ENCODE results near the gene OPRM1.

DNA sequence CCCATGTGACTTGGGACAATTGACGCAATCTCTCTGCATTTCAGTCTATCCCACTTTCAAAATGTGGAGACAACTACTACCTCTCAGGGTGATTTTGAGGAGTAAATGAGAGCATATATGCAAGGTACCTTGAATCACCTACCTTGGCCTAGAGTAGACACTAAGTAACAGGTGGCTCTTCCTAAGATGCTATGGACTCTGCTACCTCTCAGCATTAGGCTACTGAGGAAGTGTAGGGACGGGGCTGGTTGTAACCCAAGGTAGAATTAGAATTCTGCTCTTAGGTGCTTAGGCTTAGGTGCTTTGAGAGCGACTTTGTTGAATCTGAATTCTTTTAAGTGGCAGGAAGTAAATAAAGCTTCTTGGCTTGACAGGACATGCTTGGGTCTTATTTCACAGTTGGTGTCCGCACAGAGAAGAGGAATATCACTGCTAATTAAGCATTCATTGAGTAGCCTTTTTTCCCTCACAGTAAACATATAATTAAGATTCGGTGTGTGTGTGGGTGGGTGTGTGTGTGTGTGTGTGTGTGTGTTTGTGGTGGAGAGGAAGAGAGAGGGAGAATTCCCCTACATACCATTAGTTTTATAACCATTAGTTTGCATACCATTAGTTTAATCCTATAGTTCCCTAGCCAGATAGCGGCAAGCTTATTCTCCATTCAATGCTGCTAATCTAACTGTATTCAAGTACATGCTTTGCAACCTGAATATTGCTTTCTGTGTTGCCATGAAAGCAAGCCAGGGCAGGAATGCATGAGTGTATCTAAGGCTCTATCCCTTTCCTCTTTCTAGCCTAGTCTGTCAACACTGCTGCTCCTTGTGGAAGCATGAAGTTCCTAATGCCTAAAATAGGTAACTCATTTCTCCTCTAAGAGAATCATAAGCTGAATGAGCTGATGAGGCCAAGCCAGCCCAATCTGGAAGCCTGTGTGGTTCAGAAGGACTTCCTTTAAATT lies 205.0 kb downstream of the OPRM1 start:
- TF ChIP-seq, protein P1, sequence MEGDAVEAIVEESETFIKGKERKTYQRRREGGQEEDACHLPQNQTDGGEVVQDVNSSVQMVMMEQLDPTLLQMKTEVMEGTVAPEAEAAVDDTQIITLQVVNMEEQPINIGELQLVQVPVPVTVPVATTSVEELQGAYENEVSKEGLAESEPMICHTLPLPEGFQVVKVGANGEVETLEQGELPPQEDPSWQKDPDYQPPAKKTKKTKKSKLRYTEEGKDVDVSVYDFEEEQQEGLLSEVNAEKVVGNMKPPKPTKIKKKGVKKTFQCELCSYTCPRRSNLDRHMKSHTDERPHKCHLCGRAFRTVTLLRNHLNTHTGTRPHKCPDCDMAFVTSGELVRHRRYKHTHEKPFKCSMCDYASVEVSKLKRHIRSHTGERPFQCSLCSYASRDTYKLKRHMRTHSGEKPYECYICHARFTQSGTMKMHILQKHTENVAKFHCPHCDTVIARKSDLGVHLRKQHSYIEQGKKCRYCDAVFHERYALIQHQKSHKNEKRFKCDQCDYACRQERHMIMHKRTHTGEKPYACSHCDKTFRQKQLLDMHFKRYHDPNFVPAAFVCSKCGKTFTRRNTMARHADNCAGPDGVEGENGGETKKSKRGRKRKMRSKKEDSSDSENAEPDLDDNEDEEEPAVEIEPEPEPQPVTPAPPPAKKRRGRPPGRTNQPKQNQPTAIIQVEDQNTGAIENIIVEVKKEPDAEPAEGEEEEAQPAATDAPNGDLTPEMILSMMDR (conservative IDR thresholded peaks at IDR 0.05): no peak
- TF ChIP-seq ZFX (IDR thresholded peaks at IDR 0.05): no peak
